HG03064 (cell line): ENCODE measurements around the gene PLA2G15.
A peak's percentile ranks its signal among the peaks of the same experiment; 100 is the strongest.

Source experiments
- ATAC-seq: cut with Tn5 transposase; IDR thresholded peaks from one replicate; pipeline ENCODE4 v1.9.1; 2021; ENCODE audit warnings: low read depth; ENCODE audit not compliant: unreplicated experiment

The PLA2G15 gene

DNA sequence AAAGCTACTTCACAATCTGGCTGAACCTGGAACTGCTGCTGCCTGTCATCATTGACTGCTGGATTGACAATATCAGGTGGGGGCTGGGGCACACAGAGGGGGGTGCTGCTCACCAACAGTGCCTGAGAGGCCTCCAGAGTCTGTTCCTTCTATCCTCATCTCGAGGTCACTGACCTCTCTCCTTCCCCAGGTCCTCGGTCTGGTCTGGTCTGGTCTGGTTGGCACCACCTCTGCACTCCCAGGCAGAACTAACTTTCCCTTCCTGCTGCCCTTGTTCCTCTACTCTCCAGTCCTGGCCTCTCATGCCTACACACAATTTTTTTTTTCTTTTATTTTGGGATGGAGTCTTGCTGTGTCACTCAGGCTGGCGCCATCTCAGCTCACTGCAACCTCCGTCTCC is 4.2 kb downstream of the PLA2G15 start:
- ATAC-seq, result no peak

DNA sequence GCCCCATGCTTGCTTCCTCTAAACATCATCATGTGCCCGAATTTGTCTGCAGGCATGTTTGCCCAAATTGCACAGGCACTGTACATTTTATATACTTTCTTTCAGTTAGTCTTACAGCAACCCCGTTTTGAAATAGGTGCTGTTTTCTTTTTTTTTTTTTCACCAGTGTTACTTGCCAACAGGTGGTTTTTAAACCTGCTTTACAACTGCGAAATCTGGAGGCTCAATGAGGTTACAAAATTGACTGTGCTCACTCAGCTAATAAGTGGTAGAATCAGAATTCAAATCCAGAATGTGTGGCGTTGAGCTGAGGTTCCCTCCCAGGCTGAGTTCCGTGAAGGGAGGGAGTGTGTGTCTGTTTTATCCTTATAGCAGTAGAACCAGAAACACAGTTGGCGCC is 5.8 kb downstream of the PLA2G15 start:
- no peak for ATAC-seq

DNA sequence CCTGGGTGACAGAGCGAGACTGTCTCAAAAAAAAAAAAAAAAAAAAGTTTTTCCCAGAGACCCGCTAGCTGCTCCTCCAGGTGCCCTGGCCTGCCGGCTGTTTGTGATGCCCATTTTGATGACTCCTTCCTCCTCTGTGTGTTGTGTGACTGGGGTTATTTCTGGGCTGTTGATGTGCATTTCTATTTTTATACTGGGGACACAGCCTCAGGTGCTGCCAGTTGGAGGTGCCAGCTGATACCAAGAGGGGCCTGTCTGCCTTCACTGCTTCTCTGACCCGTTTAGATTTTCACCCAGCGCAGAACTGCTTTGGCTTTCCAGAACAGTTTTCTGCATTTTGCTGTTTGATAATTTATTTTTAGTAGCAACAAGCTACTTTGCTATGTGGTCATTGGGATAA is 6.7 kb downstream of the PLA2G15 start:
- no peak for ATAC-seq

DNA sequence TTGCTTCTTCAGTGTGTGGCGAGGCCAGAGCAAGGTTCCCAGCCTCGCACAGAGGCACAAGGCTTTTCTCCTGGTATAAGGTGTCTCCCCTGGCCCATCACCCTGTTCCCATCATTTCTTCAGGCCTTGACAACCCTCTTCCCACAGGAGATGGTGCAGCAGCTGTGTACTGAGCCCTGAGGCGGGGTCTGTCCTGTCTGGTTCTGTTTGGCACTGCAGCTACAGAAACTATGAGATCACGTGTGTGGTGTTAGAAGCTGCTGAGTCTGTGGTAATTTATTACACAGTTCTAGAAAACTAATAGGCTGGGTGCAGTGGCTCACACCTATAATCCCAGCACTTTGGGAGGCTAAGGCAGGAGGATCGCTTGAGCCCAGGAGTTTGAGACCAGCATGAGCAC is 7.2 kb downstream of the PLA2G15 start:
- no peak for ATAC-seq

DNA sequence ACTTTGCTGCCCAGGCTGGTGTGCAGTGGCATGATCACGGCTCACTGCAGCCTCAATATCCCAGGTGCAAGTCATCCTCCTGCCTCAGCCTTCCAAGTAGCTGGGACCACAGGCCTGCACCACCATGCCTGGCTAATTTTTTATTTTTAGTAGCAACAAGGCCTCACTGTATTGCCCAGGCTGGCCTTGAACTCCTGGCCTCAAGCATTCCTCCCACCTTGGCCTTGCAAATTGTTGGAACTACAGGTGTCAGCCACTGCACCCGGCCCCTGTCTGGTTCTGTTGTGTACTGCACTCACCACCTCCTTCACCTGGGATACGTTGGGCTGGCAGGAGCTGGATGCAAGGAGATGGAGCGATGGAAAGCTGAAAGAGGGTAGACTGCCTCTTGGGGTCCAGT is 8.5 kb downstream of the PLA2G15 start:
- ATAC-seq, result no peak

DNA sequence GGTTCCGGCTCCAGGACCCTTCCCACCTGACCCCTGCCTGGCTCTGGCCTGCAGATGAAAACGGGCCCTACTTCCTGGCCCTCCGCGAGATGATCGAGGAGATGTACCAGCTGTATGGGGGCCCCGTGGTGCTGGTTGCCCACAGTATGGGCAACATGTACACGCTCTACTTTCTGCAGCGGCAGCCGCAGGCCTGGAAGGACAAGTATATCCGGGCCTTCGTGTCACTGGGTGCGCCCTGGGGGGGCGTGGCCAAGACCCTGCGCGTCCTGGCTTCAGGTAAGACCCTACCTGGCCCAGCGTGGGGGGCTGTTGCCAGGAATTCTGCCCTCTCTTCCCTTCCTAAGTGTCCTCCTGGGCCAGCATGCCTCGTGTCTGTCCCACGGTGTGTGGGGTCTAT is 10.5 kb downstream of the PLA2G15 start:
- no peak for ATAC-seq

DNA sequence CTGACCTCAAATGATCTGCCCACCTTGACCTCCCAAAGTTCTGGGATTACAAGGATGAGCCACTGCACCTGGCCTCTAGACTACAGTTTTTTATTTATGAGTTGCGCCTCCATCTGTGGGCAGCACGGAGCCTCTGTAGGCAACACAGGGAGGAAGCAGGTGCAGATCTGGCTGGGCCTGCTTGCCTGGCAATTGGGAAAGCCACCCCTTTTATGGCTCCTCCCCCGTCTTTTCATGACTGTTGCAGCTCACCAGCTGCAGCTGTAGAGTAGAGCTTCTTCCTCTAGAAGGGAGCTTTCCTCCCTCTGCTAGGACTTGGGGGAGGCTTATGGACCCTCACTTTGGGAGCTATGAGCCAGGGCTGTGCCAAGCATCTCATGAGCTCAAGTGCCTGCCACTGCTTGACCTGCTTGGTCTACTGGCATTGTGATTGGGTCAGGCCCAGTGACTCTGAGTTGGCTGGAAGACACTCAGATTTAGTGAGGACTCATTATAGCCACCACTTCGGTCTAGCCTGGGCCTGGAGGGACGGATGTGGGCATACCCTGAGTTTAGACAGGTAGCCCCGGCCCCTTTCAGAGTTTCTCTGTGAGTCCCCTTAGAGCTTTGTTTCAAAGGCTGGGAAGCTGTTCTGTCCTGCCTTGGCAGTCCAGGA is 12.2 kb downstream of the PLA2G15 start:
- ATAC-seq, result peak; percentile 54

DNA sequence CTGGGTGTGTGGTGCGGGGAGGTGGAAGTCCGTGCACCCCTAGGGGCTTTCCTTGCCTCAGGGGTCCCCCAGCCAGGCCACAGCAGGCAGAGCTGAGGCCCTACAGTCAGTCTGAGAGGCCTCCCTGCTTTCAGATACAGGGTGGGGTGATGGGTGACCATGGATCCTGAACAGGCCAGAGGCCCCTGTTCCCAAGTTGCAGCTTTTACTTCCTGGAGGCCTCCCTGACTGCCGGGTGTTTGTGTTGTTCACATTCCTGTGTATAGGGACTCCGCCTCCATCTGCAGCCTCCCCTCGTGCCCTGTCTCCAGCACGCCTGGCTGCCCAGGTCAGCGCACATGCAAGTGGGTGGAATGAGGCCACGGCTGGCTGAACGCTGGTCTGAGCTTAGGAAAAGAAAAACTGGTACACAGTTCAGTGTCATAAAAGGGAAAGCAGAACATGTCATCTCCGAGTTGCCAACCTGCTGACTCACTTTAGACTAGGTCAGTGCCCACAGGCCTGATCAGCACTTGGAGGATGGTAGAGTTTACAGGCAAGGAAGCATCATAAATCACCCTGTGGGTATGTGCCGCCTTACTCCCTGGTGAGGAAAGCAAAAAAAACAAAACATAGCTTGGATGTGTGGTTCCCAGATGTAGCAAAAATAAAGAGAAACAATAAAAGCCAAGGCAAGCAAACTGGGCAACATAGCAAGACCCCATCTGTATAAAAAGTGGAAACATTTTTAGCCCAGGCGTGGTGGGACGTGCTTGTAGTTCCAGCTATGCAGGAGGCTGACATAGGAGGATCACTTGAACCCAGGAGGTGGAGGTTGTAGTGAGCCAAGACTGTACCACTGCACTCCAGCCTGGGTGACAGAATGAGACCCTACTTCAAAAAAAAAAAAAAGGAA is 13.0 kb downstream of the PLA2G15 start:
- ATAC-seq, result peak; percentile 11

DNA sequence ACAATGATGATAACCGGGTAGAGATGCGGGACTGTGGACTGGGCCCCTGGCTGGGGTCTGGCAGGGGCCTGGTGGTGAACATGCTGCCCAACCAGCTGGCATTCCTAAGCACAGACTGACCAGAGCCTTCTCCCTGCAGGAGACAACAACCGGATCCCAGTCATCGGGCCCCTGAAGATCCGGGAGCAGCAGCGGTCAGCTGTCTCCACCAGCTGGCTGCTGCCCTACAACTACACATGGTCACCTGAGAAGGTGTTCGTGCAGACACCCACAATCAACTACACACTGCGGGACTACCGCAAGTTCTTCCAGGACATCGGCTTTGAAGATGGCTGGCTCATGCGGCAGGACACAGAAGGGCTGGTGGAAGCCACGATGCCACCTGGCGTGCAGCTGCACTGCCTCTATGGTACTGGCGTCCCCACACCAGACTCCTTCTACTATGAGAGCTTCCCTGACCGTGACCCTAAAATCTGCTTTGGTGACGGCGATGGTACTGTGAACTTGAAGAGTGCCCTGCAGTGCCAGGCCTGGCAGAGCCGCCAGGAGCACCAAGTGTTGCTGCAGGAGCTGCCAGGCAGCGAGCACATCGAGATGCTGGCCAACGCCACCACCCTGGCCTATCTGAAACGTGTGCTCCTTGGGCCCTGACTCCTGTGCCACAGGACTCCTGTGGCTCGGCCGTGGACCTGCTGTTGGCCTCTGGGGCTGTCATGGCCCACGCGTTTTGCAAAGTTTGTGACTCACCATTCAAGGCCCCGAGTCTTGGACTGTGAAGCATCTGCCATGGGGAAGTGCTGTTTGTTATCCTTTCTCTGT is 14.0 kb downstream of the PLA2G15 start:
- no peak for ATAC-seq

DNA sequence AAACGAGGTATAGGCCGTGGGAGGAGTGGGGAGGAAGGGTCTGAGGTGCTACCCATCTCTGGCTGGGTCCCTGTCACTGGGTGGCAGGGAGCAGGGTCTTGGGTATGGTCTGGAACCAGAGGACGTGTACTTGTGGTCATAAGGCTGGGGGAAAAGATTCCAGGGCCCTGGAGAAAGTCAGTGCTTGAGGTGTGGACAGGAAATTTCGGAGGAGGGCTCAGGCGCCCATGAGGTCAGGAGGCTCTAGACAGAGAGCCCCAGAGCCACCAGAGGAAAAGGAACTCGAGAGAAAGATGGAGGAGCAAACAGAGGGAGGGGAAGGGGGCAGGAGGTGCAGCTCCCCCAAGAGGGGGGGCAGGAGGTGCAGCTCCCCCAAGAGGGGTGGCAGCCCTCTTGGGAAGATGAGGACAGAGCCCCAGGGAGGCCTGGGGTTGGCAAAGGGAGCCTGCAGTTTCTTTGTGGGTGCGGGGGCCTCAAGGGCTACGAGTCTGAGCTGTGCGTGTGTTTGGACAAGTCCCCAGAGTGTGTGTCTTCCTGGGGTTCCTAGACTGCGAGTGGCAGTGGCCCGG is 18.5 kb downstream of the PLA2G15 start:
- no peak for ATAC-seq

DNA sequence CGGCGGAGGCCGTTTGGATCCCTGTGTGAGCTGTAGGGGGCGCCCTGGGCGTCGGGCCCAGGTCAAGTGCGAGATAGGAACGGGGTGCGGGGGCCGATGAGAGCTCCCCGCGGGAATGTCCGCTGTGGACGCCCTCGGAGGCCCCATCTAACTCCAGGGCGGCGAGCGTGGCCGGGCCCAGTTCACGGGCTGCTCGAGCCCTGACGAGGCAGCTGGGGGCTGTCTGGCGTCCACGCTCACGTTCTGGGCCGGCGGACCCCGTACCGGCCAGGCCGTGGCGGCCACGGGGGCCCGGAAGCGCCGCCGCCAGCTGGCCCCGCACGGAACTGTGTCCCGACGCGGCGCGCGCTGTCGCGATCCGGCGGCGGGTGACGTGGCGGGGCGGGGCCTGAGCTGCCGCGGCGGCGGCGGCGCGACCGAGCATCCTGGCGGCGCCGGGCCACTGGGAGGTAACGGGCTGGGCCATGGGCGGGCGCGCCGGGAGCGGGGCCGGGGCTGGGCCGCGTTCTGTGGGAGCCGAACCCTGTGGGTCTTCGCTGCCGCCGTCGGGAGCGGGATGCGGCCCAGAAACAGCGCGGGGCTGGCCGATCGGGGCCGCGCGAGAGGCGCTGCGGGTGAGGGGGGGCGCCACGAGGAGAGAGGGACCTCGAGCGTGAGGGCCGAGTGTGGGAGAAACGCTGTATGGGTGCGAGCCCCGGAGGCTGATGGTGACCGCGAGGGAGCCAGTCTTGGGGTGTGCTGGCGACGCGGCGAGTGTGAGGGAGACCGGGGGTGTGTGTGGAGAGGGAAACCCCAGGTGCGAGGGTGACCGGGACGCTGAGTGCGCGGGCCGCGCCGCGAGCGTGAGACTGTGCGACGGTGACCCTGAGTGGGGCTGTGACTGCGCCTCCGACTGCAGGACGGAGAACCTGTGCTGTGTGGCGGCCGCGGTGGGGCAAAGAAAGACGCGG is 19.2 kb downstream of the PLA2G15 start, which contains the start of gene SLC7A6:
TSS of gene SLC7A6 (plus strand) at position 399 of the 950 bp plus-strand sequence. CDS start 10,201 bp downstream, outside the sequence.
- ATAC-seq, result peak; percentile 57

DNA sequence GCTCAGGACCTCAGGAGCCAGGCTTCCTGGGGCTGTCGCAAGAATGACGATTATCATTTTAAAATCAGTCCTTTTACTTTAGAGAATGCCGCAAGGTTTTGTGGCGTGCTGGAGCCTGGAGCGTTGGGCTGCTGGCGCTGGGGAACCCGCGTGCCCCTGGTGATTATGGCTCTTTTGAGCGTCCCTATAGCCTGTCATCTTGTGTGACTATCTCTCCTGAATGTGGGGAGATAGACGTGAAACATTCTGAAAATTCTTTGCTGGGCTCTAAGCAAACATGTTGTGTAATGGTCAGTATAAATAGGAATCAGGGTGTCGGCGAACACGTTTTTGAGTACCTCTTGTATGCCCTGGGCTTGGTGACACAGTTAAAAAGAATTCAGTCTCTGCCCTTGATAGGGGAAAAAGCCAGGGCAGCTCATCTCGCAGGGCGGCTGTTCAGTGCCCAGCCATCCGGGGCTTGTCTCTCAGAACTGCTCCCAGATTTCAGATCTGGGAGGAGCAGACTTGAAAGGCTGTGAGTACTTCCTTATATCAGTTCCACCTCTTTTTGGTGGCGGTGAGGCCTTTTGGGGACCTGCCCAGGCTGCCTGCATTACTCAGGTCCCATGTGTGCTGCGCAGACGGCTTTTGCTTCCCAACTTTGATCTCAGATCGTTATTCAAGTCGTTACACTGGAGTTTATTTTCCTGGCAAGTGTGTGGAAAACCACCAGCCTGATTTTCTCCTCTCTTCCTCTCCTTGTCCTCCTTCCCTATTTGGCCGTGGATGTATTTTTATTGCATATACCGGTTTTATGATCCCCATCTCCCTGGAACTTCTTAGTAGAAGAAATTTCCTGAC is 20.1 kb downstream of the PLA2G15 start:
- ATAC-seq, result no peak

DNA sequence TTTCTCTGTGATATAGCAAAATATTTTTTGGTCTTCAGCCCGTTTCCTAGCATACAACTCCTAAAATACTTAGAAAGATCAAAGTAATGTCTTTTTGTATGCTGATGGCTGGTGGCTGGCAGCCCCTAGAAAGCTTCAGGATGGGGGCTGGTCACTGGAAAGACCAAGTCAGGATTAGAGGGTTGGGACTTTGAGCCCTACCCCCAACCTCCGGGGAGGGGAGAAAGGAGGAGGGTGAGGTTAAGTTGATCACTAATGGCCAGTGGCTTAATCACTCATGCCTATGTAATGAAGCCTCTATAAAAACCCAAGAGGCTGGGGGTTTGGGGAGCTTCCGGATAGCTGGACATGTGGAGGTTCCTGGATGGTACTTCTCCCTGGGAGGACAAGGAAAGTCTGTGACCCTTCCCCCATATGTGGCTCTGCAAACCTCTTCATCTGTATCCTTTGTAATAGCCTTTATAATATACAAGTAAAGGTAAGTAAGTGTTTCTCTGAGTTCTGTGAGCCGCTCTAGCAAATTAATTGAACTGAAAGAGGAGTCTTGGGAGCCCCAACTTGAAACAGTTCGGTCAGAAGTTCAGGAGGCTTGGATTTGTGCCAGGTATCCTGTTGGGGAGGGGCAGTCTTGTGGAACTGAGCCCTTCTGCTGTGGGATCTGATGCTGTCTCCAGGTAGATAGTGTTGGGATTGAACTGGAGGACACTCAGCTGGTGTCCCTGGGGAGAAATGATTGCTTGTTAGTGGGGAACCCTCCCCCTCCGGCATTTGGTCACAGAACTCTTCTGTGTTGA is 22.6 kb downstream of the PLA2G15 start:
- no peak for ATAC-seq

DNA sequence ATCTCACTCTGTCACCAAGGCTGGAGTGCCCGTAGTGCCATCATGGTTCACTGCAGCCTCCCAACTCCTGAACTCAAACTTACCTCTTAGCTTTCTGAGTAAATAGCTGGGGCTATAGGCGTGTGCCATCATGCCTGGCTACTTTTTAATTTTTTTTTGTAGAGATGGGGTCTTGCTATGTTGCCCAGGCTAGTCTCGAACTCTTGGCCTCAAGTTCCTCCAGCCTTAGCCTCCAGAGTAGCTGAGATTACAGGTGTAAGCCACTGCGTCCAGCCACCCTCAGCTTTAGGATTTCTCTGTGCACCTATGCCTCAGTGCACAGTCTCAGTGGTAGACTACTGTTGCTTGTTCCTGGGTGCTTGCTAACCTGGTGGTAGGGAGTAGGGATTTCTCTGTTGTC is 24.6 kb downstream of the PLA2G15 start:
- no peak for ATAC-seq

DNA sequence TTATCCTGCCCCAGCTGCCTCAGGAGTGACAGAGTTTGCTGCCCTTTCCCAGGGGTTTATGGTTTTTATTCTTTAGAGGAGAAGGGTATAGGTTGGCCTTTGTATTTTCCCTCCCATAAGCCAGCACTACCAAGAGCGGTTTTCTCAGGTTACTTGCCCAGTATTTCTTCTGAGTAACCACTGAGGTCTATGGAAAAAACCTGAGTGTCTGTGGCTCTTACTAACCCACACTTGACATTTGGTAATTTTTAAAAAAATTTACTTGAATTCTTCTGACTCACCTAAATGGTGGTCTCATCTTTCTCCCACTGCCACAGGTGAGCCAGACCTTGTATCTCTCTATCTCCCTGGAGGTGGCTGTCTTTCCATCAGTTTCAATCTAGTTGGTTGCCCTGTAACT is 25.2 kb downstream of the PLA2G15 start:
- ATAC-seq, result no peak

DNA sequence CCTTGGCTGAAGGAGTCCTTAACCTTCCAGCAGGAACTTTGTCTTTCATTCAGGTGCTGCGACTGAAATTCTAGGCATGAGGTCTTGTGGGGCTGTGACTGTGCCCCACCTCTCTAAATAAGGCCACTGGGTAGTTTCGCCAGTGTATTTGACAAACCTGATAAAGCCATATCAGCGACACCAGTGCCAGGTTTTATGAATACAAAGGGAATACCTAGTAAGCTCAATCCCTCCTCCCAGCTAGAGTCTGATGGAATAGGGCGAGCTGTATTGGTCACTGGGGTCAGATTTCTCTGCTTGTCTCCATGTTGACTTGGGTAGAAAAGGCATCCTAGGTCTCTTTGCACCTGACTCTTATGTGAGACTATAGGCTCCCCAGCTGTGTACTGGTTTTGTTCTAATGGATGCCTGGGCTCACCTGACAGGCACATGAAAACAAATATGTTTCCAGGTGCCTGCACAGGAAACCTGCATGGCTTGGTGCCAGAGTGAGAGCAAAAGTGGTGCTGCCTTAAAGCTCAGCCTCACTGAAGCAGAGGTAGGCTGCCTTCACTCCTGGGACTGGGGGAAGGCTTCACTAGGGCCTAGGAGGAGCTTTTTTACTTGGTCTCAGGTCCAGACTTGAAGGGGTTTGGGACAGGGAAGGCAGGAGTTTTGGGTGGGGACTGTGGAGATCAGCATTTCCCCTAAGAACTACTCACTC is 27.5 kb downstream of the PLA2G15 start:
- ATAC-seq, result no peak

DNA sequence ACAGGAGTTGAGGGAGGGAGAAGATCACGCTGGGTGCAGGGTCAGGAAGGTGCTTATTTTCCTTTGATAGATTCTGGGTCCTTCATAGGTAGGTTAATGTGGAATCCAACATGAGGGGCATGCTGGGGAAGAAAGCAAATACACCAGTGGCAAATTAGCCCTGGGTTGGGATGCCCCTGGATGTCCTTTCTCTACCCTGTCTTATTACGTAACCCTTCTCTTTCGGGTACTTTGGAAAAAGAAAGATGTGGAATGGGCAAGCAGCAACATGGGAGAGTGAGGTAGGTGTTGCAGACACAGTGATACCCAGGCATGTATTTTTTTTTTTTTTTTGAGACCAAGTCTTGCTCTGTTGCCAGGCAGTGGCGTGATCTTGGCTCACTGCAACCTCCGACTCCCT is 28.3 kb downstream of the PLA2G15 start:
- ATAC-seq, result no peak
